Measurements from ENCODE around the gene SLC25A4.

Gene SLC25A4

GRCh38 chr4:185108185-185108584, 34.9 kb upstream of the SLC25A4 start:
- TF ChIP-seq TCF12 (IDR thresholded peaks at IDR 0.05; ENCODE audit: low read depth) (no peak), ZBTB7A (IDR thresholded peaks at IDR 0.05; ENCODE audit: low read depth) (no peak), FOXM1 (IDR thresholded peaks at IDR 0.05; ENCODE audit: borderline replicate concordance, low read depth) (no peak), CREB1 (IDR thresholded peaks at IDR 0.05; ENCODE audit: low read depth) (no peak), RAD21 (IDR thresholded peaks at IDR 0.05; ENCODE audit: low read depth) (no peak), USF1 (IDR thresholded peaks at IDR 0.05) (no peak), EGR1 (IDR thresholded peaks at IDR 0.05) (no peak), REST (IDR thresholded peaks at IDR 0.05; ENCODE audit: low read depth) (no peak), TEAD4 (IDR thresholded peaks at IDR 0.05) (no peak), YY1 (IDR thresholded peaks at IDR 0.05; ENCODE audit: low read depth) (no peak)

- no peak for TF ChIP-seq CEBPB (IDR thresholded peaks at IDR 0.05)
Measured at GRCh38 chr4:185108669-185109068, 34.4 kb upstream of the SLC25A4 start.

DNA sequence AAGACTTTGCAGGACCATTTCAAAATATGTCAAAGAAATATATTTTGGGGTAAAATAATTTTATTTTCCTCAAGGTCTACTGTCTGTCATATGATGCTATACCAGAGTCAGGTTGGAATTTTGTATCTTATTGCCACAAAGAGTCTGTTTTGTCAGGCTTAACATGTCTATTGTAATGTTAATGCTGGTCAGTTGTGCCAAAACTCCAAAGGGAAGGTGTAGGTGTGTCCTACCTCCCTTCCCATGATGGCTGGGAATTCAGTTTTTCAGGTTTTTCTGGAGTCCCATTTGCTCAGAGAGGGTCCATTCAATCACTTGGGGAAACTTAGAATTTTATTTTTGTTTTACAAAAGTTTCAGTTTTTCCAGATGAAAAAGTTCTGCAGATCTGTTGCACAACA, 33.3 kb upstream of the SLC25A4 start:
- TF ChIP-seq YY1 (IDR thresholded peaks at IDR 0.05; ENCODE audit: low read depth), result no peak

DNA sequence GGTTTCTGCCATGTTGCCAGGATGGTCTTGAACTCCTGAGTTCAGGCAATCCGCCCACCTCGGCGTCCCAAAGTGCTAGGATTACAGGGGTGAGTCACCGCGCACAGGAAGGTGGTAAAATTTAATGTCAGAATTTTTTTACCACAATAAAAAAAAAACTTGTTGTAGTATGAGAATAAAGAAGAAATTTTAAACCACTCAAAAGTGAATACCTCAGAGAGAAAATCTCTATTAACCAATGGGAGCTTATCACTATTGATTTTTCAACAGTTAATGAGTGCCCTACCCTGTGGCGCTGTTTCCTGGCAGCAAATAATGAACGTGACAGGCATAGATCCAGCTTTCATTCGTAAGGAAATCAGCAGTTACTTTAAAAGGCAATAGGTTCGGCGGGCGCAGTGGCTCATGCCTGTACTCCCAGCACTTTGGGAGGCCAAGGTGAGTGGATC, 32.7 kb upstream of the SLC25A4 start:
- no peak for TF ChIP-seq YY1 (IDR thresholded peaks at IDR 0.05; ENCODE audit: low read depth)
- no peak for TF ChIP-seq TCF12 (IDR thresholded peaks at IDR 0.05; ENCODE audit: low read depth)
- TF ChIP-seq NFIC (IDR thresholded peaks at IDR 0.05), result no peak
- TF ChIP-seq FOXM1 (IDR thresholded peaks at IDR 0.05; ENCODE audit: borderline replicate concordance, low read depth), result no peak
- no peak for TF ChIP-seq EGR1 (IDR thresholded peaks at IDR 0.05)
- no peak for TF ChIP-seq TEAD4 (IDR thresholded peaks at IDR 0.05)
- no peak for TF ChIP-seq TAF1 (IDR thresholded peaks at IDR 0.05; ENCODE audit: low read depth)
- no peak for TF ChIP-seq RAD21 (IDR thresholded peaks at IDR 0.05; ENCODE audit: low read depth)
- TF ChIP-seq EP300 (IDR thresholded peaks at IDR 0.05; ENCODE audit: borderline replicate concordance), result no peak
- no peak for TF ChIP-seq REST (IDR thresholded peaks at IDR 0.05; ENCODE audit: low read depth)
- TF ChIP-seq ZBTB7A (IDR thresholded peaks at IDR 0.05; ENCODE audit: low read depth), result no peak
- TF ChIP-seq MAX (IDR thresholded peaks at IDR 0.05), result no peak
- TF ChIP-seq USF1 (IDR thresholded peaks at IDR 0.05), result no peak

- TF ChIP-seq REST (IDR thresholded peaks at IDR 0.05; ENCODE audit: low read depth), result peak; percentile 73
- TF ChIP-seq EP300 (IDR thresholded peaks at IDR 0.05; ENCODE audit: borderline replicate concordance), result no peak
Measured at GRCh38 chr4:185112104-185112503, 31.0 kb upstream of the SLC25A4 start.

GRCh38 chr4:185113340-185113739, 29.7 kb upstream of the SLC25A4 start:
- TF ChIP-seq YY1 (IDR thresholded peaks at IDR 0.05; ENCODE audit: low read depth) (no peak), MAX (IDR thresholded peaks at IDR 0.05) (no peak), TAF1 (IDR thresholded peaks at IDR 0.05; ENCODE audit: low read depth) (no peak)
